Measurements from ENCODE around the gene TMEM45B. TPM values are rescaled to one million over a fixed set of nuclear protein-coding genes. Genes with fewer than 3 reads are reported as not detected.

TMEM45B gene
- total and polyA plus RNA-seq, 2 of the 13 experiments (the other 11 are each of a cell fraction or from before 2014, with no cell fraction given): 29.1 to 181 TPM

GRCh38 chr11:129815596-129816461, at the start of gene TMEM45B (continued):
- TF ChIP-seq ZNF646 (CRISPR knock-in tag; IDR thresholded peaks at IDR 0.05) (no peak), ZFAT (CRISPR knock-in tag; conservative IDR thresholded peaks at IDR 0.05) (no peak), ZNF337 (CRISPR knock-in tag; IDR thresholded peaks at IDR 0.05; ENCODE audit: borderline replicate concordance, low read depth) (no peak), ZNF790 (CRISPR knock-in tag; IDR thresholded peaks at IDR 0.05; ENCODE audit: borderline replicate concordance) (peak; percentile 76; the same call in 1 of the 2 replicates), ZBTB42 (CRISPR knock-in tag; IDR thresholded peaks at IDR 0.05) (no peak), STAT5B (CRISPR knock-in tag; IDR thresholded peaks at IDR 0.05) (no peak), ZNF776 (CRISPR knock-in tag; IDR thresholded peaks at IDR 0.05) (peak; percentile 55; the same call in 1 of the 2 replicates), RARG (CRISPR knock-in tag; IDR thresholded peaks at IDR 0.05; ENCODE audit: low read depth) (no peak), ZNF761 (CRISPR knock-in tag; conservative IDR thresholded peaks at IDR 0.05) (no peak), AKAP8 (CRISPR knock-in tag; IDR thresholded peaks at IDR 0.05) (peak; percentile 33; the same call in 1 of the 2 replicates), IRX3 (CRISPR knock-in tag; IDR thresholded peaks at IDR 0.05; ENCODE audit: borderline replicate concordance, low read depth) (no peak), ZSCAN31 (CRISPR knock-in tag; IDR thresholded peaks at IDR 0.05; ENCODE audit: low read depth) (peak; percentile 54; the same call in 1 of the 2 replicates), JUN (CRISPR knock-in tag; IDR thresholded peaks at IDR 0.05) (no peak), PRPF4 (IDR thresholded peaks at IDR 0.05; ENCODE audit: low read depth, low read length, poor library complexity, severe bottlenecking) (no peak), RFXAP (CRISPR knock-in tag; IDR thresholded peaks at IDR 0.05; ENCODE audit: borderline replicate concordance) (no peak), SP4 (CRISPR knock-in tag; IDR thresholded peaks at IDR 0.05) (peak; percentile 47; the same call in 1 of the 2 replicates)
- TF ChIP-seq, protein P1, sequence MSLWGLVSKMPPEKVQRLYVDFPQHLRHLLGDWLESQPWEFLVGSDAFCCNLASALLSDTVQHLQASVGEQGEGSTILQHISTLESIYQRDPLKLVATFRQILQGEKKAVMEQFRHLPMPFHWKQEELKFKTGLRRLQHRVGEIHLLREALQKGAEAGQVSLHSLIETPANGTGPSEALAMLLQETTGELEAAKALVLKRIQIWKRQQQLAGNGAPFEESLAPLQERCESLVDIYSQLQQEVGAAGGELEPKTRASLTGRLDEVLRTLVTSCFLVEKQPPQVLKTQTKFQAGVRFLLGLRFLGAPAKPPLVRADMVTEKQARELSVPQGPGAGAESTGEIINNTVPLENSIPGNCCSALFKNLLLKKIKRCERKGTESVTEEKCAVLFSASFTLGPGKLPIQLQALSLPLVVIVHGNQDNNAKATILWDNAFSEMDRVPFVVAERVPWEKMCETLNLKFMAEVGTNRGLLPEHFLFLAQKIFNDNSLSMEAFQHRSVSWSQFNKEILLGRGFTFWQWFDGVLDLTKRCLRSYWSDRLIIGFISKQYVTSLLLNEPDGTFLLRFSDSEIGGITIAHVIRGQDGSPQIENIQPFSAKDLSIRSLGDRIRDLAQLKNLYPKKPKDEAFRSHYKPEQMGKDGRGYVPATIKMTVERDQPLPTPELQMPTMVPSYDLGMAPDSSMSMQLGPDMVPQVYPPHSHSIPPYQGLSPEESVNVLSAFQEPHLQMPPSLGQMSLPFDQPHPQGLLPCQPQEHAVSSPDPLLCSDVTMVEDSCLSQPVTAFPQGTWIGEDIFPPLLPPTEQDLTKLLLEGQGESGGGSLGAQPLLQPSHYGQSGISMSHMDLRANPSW (CRISPR knock-in tag; IDR thresholded peaks at IDR 0.05; ENCODE audit: borderline replicate concordance): no peak
- TF ChIP-seq, protein P2, sequence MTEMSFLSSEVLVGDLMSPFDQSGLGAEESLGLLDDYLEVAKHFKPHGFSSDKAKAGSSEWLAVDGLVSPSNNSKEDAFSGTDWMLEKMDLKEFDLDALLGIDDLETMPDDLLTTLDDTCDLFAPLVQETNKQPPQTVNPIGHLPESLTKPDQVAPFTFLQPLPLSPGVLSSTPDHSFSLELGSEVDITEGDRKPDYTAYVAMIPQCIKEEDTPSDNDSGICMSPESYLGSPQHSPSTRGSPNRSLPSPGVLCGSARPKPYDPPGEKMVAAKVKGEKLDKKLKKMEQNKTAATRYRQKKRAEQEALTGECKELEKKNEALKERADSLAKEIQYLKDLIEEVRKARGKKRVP (CRISPR knock-in tag; IDR thresholded peaks at IDR 0.05): no peak
